ENCODE data around the gene ARL13B. TPM values are rescaled to one million over a fixed set of nuclear protein-coding genes. Genes with fewer than 3 reads are reported as not detected.
"Not testable (repeated sequence)": the region's sequence is repeated elsewhere in the genome, so short reads cannot be mapped to it uniquely, and the experiment has no call there.

Gene ARL13B
- polyA plus RNA-seq (ENCODE audit: insufficient read length in 4 of 4) = 10 to 100 TPM; 20.6 to 24.0 (median 22.8) TPM

DNA sequence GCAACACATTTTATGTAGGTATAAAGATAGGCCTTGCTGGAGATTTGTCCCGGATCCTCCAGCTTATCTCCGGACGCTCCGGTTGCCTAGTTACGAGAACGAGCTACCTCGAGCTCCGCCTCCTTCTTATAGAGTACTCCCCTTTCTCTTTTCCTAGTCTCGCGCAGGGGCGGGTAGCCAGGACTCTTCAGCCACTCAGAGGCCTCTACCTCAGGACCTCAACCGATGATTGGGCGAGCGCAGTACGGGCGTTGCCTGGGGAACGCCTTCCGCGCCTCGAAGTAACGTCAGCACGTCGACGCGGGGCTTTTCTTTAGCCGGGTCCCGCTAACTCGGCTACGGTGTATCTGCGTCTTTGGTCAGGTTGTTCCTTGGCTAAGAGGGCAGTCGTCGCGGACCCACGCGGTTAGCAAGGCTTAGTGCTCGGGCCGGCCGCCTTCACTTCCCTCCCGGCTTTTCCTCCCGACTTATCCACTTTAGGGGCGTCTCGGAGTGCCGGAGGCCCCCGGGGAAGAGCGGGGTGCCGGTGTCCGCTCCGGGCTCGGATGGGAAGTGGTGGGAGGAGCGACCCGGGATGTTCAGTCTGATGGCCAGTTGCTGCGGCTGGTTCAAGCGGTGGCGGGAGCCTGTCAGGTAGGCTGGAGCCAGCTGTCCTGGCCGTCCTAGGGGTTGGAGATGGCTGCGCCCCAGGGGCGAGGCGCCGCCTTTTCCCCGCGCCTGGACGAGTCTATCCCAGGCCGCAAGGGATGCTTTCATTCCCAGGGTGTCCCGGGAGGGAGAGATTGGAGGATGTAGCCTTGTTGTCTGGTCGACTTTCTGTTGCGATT lies at the start of gene ARL13B:
TSS of gene ARL13B (plus strand) at position 306 of the 827 bp plus-strand sequence. CDS start at position 575, 269 bp downstream.
- DNase-seq (ENCODE audit: low read depth in 4 of 4, low spot score in 3 of 4) = peak; percentile 90 to 96 (median 94)

GRCh38 chr3:93931597-93932229 lies 48.2 kb upstream of the ARL13B start:
- DNase-seq (ENCODE audit: low read depth in 4 of 4, low spot score in 3 of 4) = no peak

DNA sequence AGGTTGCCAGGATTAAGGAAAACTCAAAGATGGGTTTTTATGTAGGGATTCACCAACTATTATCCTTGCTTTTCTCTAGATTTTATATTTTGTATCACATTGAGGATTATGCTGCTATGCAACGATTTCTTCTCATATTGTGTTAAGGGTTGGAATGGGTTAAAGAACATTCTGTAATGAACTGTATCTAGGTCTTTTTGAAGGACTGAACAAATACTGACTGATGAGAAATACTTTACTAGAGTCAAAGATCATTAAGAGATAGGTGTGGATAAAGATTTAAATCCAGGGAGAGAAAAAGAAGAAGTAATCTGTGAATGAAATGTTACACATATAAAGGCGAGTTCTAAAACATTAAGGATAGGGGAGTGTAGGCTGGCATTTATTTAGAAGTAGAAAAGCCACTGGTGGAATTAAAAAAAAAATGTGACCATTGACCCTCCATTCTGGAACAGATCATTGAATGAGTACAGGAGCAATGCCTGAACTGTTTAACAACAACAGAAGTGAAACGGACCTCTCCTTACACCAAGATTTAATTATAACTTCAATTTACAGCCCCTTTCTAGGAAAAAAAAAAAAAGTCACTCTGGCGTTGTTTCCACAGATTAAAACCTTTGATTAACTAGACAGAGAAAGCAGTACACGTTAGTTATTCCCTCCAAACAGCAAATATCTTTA lies 45.4 kb upstream of the ARL13B start:
- no peak for DNase-seq (ENCODE audit: low read depth in 4 of 4, low spot score in 3 of 4)

GRCh38 chr3:93936549-93936948 lies 43.4 kb upstream of the ARL13B start:
- no peak for DNase-seq (ENCODE audit: low read depth in 4 of 4, low spot score in 3 of 4)

- not testable (repeated sequence) for DNase-seq (ENCODE audit: low read depth in 4 of 4, low spot score in 3 of 4)
Observed at GRCh38 chr3:93937485-93937884, 42.5 kb upstream of the ARL13B start.

DNA sequence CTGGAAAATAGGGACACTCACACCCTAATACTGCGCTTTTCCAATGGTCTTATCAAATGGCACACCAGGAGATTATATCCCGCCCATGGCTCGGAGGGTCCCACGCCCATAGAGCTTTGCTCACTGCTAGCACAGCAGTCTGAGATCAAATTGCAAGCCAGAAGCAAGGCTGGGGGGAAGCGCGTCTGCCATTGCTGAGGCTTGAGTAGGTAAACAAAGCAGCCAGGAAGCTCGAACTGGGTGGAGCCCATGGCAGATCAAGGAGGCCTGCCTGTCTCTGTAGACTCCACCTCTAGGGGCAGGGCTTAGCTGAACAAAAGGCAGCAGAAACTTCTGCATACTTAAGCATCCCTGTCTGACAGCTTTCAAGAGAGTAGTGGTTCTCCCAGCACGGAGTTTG lies 30.0 kb upstream of the ARL13B start:
- not testable (repeated sequence) for DNase-seq (ENCODE audit: low read depth in 4 of 4, low spot score in 3 of 4)

DNA sequence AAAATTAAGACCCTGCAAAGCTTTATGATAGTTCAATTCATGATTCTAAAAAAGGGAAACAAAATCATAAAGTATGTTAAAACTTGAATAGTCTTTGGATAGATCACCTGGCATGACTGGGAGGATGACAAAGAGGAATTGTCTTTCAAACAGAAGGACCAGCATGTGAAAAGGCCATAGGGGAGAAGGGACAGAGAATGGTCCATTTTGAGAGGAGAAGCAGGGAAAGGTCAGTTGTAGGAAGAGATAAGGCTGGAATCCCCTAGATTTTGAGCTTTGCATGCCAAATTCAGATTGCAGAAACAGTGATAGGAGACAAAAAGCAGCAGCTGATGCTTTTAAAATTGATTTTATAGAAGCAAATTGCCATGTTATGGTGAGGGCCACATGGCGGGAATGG lies 18.9 kb upstream of the ARL13B start:
- no peak for DNase-seq (ENCODE audit: low read depth in 4 of 4, low spot score in 3 of 4)

- no peak for DNase-seq (ENCODE audit: low read depth in 4 of 4, low spot score in 3 of 4)
Observed at GRCh38 chr3:93961489-93961888, 18.5 kb upstream of the ARL13B start.

DNA sequence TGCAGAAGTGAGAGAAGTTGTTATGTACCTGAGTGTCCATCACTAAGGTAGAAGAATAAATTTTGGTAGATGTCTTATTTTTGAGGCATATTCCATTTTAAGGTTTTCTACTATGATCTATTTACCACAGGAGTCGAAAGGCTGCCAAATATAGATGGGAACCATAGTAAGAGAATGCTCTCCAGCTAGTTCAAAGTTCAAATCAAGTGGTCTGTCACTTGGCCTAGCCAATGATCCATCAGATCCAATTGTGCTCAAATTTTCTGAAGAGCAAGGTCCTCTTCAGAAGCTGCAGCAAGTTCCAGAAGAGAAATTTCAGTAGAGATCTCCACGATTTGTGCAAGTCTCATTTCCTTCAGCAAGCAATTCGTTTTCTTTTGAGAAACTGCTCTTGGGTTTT lies 17.2 kb upstream of the ARL13B start:
- no peak for DNase-seq (ENCODE audit: low read depth in 4 of 4, low spot score in 3 of 4)

DNA sequence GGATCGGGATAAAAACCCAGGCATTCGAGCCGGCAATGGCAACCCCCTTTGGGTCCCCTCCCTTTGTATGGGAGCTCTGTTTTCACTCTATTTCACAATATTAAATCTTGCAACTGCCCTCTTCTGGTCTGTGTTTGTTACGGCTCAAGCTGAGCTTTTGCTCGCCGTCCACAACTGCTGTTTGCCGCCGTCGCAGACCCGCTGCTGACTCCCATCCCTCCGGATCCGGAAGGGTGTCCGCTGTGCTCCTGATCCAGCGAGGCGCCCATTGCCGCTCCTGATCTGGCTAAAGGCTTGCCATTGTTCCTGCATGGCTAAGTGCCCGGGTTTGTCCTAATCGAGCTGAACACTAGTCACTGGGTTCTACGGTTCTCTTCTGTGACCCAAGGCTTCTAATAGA lies 14.8 kb upstream of the ARL13B start:
- not testable (repeated sequence) for DNase-seq (ENCODE audit: low read depth in 4 of 4, low spot score in 3 of 4)

DNA sequence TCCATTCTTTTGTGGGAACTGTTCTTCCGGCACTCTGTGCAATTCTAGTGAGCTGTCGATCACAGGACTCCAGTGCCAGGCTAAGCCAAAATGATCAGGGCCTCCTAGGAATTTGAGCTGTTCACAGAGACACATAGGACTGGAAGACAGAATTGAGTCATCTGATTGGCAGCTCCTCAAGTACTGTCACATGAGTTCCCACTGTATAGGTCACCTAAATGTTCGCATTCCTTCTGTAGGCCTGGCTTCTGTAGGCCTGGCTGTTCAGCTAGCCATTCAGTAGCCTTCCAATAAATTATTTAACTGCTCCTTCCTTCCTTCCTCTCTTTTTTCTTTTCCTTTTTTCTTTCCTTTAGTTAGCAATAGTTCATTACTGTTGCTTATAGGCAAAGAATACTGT lies 10.5 kb upstream of the ARL13B start:
- DNase-seq (ENCODE audit: low read depth in 4 of 4, low spot score in 3 of 4) = no peak

DNA sequence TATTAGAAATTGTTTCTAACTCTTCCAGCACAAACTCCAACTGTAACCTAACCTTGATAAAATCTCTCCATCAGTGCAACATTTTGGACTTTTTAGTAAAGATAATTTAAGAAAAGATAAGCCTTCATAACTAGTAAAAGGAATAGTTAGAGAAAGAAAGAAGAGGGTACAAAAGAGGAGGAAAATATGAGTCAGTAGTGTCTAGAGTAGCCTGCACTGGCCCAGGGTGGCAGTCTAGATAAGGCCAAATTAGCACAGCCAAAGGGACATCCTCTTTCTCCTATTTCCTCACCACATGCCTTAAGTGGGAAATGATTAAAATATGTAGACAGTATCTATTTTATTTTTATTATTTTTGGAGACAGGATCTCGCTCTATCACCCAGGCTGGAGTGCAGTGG lies 10.0 kb upstream of the ARL13B start:
- no peak for DNase-seq (ENCODE audit: low read depth in 4 of 4, low spot score in 3 of 4)

DNA sequence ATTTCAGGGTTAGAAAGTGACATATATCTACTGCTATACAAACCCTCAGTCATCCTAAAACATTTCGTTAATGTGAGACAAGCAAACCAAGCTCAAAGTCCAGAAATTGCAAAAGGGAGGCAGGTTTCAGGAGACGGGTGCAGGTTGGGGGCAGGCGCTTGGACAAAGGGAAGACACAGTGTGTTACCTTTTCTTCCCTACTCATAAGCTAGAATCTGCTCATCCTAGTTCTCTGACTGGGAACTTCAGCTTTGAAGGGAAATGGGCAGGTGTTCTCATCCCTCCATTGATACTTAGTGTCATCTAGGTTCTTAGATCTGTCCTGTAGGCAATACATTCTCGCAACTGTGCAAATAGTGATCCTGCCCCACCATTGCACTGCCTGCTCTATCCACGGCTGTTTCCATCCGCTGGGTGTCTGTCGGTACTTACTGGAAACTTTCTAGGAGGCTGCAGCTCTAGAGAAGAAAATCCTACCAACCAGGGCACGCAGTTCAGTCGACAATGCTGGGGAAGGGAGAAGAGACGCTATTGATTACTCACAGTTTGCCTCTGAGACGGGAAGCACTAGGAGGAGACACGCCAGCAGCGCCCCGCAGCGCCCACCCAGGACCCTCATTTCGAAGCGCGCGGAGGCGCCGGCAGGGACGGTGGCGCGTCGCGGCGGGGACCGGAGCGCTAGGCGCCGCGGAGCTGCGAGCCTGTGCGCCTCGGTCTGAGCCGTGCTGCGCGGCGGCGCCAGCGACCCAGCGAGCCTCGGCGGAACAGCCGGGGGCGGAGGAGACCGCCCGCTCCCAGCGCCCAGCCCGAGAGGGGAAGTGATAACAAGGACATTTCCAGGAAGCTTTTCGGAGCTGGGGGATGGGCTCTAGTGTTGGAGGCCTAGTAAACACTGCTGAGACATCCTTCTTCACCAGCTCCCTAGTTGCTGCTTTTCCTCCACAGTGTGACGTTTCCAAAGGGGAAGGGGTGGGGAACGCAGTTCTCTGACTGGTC lies 6.5 kb upstream of the ARL13B start, which contains the start of gene PROS1:
TSS of gene PROS1 (minus strand) at position 766 of the 996 bp plus-strand sequence. CDS start at position 619, 147 bp downstream.
- peak; percentile 65 to 75 (median 72) for DNase-seq (ENCODE audit: low read depth in 4 of 4, low spot score in 3 of 4)

DNA sequence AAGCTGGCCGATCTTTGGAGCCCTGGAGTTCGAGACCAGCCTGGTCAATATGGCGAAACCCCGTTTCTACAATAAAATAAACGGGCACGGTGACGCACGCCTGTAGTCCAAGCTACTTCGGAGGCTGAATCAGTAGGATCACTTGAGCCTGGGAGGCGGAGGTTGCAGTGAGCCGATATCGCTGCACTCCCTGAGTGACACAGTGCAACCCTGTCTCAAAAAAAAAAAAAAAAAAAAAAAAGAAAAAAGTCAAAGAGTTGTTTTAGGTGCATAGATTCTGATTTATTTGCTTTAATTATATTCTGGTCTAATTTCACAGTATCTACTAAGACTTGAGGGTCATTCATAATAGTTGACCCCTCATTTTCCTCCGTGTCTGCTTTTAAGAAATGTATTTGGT lies 1.7 kb downstream of the ARL13B start:
- DNase-seq (ENCODE audit: low read depth in 4 of 4, low spot score in 3 of 4) = no peak

GRCh38 chr3:93983408-93983807 lies 3.5 kb downstream of the ARL13B start:
- no peak for DNase-seq (ENCODE audit: low read depth in 4 of 4, low spot score in 3 of 4)

- no peak for DNase-seq (ENCODE audit: low read depth in 4 of 4, low spot score in 3 of 4)
Observed at GRCh38 chr3:93984618-93985017, 4.7 kb downstream of the ARL13B start.

DNA sequence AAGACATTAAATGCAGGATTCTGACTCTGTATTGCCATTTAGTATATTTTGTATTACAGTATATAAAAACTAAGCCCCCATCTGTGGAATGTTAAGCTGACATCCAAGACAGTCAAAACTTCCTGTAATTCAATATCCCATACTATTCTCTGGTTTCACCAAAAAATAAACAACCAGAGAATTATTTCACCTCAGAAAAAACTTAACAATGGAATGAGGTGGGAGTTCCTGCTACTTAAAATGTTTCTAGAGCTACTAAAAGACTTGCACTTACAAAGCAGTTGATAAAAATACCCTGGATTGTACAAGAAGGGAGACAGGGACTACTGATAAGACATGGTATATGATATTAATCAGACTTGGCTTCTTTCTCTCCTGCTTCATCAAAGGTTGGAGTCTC lies 8.3 kb downstream of the ARL13B start:
- DNase-seq (ENCODE audit: low read depth in 4 of 4, low spot score in 3 of 4) = no peak

DNA sequence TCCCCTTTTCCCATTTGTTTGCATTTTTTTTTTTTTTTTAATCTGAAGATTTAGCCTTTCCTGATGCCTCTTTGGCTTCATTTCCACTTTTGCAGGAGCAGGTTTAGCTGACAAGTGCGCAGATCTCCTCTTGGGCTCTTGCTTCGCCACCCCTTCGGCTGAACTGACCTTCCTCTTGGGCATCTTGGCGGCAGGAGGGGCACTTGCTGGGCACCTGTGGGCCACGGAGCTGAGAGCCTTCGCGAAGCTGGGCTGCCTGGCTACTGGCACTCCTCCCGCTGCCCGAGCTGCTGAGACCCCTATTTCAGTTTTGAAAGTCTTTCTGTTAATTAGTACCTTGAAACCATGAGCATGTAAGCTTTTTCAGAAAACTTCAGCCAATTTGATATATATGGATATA lies 8.8 kb downstream of the ARL13B start:
- no peak for DNase-seq (ENCODE audit: low read depth in 4 of 4, low spot score in 3 of 4)

DNA sequence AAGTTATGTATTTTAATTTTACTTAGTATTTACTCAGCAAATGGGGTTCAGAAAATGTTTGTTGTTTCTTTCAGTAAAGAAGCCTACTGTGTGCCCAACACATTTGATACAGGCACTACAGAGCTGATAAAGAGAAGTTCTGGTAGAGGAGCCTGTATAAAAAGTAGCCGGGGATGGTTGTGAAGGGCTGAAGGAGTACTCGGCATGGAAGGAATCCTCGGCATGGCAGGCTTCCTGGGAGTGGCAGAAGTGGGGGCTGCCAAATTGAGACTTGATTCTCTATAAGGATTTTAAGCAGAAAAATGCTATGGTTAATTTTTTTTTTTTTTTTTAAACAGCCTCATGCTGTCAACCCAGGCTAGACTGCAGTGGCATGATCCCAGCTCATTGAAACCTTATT lies 9.3 kb downstream of the ARL13B start:
- DNase-seq (ENCODE audit: low read depth in 4 of 4, low spot score in 3 of 4) = no peak

- no peak for DNase-seq (ENCODE audit: low read depth in 4 of 4, low spot score in 3 of 4)
Observed at GRCh38 chr3:93991631-93992030, 11.7 kb downstream of the ARL13B start.
